HCT116 (cell line): Measurements from ENCODE around the gene EXOSC5.

Experiments
- CTCF ChIP-seq, 3 experiments: fragments of 200-600 bp in 1 of 3; sonication (generic) in 1 of 3; IDR thresholded peaks in 2 of 3; conservative IDR thresholded peaks in 1 of 3; 2 replicates each; pipeline ENCODE4 v1.5.1; 2012 to 2017; ENCODE audit warnings: low read depth in 2 of 3, low read length in 2 of 3, antibody characterized with exemption in 1 of 3, borderline replicate concordance in 1 of 3, control low read depth in 1 of 3, mild to moderate bottlenecking in 1 of 3, mixed read lengths in 1 of 3, mixed run types in 1 of 3, moderate library complexity in 1 of 3; ENCODE audit not compliant: insufficient read depth in 1 of 3
- JUND ChIP-seq: IDR thresholded peaks from 2 replicates; pipeline ENCODE4 v1.6.1; 2012
- POLR2A ChIP-seq: IDR thresholded peaks from 2 replicates; pipeline ENCODE4 v1.7.0; 2011; ENCODE audit warnings: borderline replicate concordance; ENCODE audit not compliant: insufficient read depth, insufficient read length; ENCODE audit errors: extremely low read depth
- SP1 ChIP-seq: IDR thresholded peaks from 2 replicates; pipeline ENCODE4 v1.6.1; 2012; ENCODE audit warnings: low read depth
- ZNF274 ChIP-seq: fragments of 200-500 bp; sonication (Bioruptor generic); IDR thresholded peaks from 2 replicates; pipeline ENCODE4 v1.6.1; 2014; ENCODE audit warnings: mild to moderate bottlenecking, low read depth, low read length, inconsistent platforms

DNA sequence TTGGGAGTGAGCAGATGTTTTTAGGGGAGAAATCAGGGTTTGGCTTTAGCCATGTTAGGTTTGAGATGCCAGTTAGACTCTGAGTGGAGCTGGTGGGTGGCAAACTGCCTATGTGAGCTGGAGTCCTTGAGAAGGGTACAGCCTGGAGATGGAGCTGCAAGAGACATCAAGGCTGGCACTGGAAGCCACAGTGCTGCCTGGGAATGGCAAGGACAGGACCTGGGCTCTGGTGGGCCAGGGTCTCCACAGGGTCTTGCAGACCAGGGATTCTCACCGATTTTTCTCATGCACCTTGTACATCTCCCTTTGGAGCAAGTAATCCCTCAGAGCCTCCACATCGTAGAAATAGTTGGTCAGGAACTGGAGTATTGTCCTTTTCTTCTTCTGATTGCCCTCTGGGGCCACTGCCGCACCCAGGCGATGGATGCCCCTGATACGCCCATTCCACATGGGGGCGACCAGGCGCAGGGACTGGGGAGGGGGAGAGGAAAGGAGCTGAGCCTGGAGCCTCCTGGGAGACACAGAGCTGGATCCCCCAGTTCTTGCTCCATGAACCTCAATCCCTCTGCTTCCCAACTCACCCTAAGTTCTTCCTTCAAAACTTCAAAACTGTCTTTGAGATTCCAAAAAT is 40.9 kb upstream of the EXOSC5 start:
- TF ChIP-seq CTCF (IDR thresholded peaks at IDR 0.05 in 2 of 3, conservative IDR thresholded peaks at IDR 0.05 in 1 of 3; ENCODE audit: borderline replicate concordance in 1 of 3, insufficient read depth in 1 of 3, low read depth in 2 of 3, low read length in 2 of 3), result no peak
- TF ChIP-seq SP1, result no peak
- TF ChIP-seq ZNF274, result no peak
- TF ChIP-seq POLR2A, result no peak
- no peak for TF ChIP-seq JUND
